ENCODE measurements around the gene MAP3K5.

- TF ChIP-seq CTCF (IDR thresholded peaks at IDR 0.05) (no peak), POLR2A (IDR thresholded peaks at IDR 0.05) (no peak)
These were observed 53.2 kb downstream of the MAP3K5 start for GRCh38 chr6:136739071-136739470.
